Spleen (tissue), 7 donors: ENCODE data around the gene C22orf31.

Experiments
- CTCF ChIP-seq, 11 experiments: fragments of 200-600 bp in 7 of 11; fragments of 450-650 bp in 4 of 11; sonication (generic) in 4 of 11; IDR thresholded peaks in 8 of 11; conservative IDR thresholded peaks in 3 of 11; 1 replicate in 7 of 11; 2 replicates in 4 of 11; pipeline versions ENCODE4 v1.4.0 to v1.8.0; 2016 to 2021; ENCODE audit warnings: antibody characterized with exemption in 11 of 11, inconsistent platforms in 4 of 11, mild to moderate bottlenecking in 1 of 11
- POLR2A ChIP-seq, 3 donors: fragments of 450-650 bp; IDR thresholded peaks; one replicate each; pipeline ENCODE4 v1.5.1; 2017; ENCODE audit warnings: antibody characterized with exemption in 3 of 3, mild to moderate bottlenecking in 1 of 3
- POLR2AphosphoS5 ChIP-seq, 3 donors: sonication (generic); formaldehyde crosslinking; IDR thresholded peaks; one replicate each; pipeline ENCODE4 v1.5.1; 2017; ENCODE audit warnings: antibody characterized with exemption in 3 of 3
- donor health status: DM: no; HTN: no; CAD: no; lungs with moderate emphysema.
- donor health status: DM: no; HTN: no; CAD: no.
- donor health status: DM: no; HTN: no; CAD: no.

GRCh38 chr22:29081517-29082236 lies 20.0 kb upstream of the C22orf31 start:
- TF ChIP-seq CTCF (IDR thresholded peaks at IDR 0.05 in 8 of 11, conservative IDR thresholded peaks at IDR 0.05 in 3 of 11) (no peak), POLR2A (IDR thresholded peaks at IDR 0.05) (no peak), POLR2AphosphoS5 (IDR thresholded peaks at IDR 0.05) (no peak)
